Adrenal gland (tissue), 12 donors: ENCODE measurements around the gene FBXL20. TPM values are rescaled to one million over a fixed set of nuclear protein-coding genes. Genes with fewer than 3 reads are reported as not detected.
A peak's percentile ranks its signal among the peaks of the same experiment; 100 is the strongest.

ENCODE experiments used
- DNase-seq, 7 donors: peaks; one replicate each; pipeline ENCODE4 v3.0.0-alpha.2; 2019 to 2020
- H3K27ac ChIP-seq, 5 donors: fragments of 200-600 bp; sonication (generic) in 4 of 5; 1 replicate in 3 of 5; 2 replicates in 2 of 5; pipeline versions ENCODE4 v1.5.1 to v1.8.0; 2016 to 2020; ENCODE audit warnings: mild to moderate bottlenecking in 1 of 5
- H3K27me3 ChIP-seq: fragments of 200-600 bp; 2 replicates; pipeline ENCODE4 v1.8.0; 2021
- H3K36me3 ChIP-seq, 2 donors: fragments of 200-600 bp; replicated peaks in 1 of 2; 1 replicate in 1 of 2; 2 replicates in 1 of 2; pipeline versions ENCODE4 v1.5.1 to v1.8.0; 2018 to 2022
- H3K4me1 ChIP-seq, 2 donors: fragments of 200-600 bp; replicated peaks in 1 of 2; 1 replicate in 1 of 2; 2 replicates in 1 of 2; pipeline versions ENCODE4 v1.5.1 to v1.8.0; 2018 to 2021
- H3K4me3 ChIP-seq, 4 donors: fragments of 200-600 bp; sonication (generic) in 3 of 4; one replicate each; pipeline ENCODE4 v1.5.1; 2016 to 2018
- H3K9me3 ChIP-seq, 3 donors: fragments of 200-600 bp; sonication (generic) in 1 of 3; replicated peaks in 1 of 3; 1 replicate in 2 of 3; 2 replicates in 1 of 3; pipeline versions ENCODE4 v1.5.1 to v1.8.0; 2016 to 2021
- POLR2A ChIP-seq, 2 donors: fragments of 450-650 bp; IDR thresholded peaks; one replicate each; pipeline ENCODE4 v1.6.1; 2017; ENCODE audit warnings: antibody characterized with exemption in 2 of 2, mild to moderate bottlenecking in 2 of 2, moderate library complexity in 1 of 2
- WGBS, 4 donors: extraction: QIAGEN DNeasy Blood & Tissue Kit in 2 of 4; methylation state at CpG; one replicate each; pipeline versions ENCODE4 v1.1.5 to v1.1.7; 2013 to 2017; 5-methylcytosine and 5-hydroxymethylcytosine counted together
- intact Hi-C, 2 donors: fragments of 100-400 bp; cut with DNase I; formaldehyde crosslinking; loops; one replicate each; pipeline versions ENCODE4 v1.14.1 to v1.15.0; 2022 to 2023
- polyA plus RNA-seq, 3 donors: library from polyadenylated mRNA; stranded (reverse); fragments of 200-250 nt in 2 of 3; fragments of 350-450 nt in 1 of 3; fragmentation: Illumina TruSeq in 1 of 3; extraction: RNeasy Lipid Tissue Mini Kit (QIAGEN cat#74804) in 1 of 3; gene quantifications; one replicate each; pipeline ENCODE4 v1.2.3, GENCODE V29; 2013 to 2014
- total RNA-seq, 9 donors: library from RNA; depleted of rRNA in 4 of 9; stranded (reverse); fragments of >200 nt in 4 of 9; fragments of 120-200 nt in 1 of 9; fragmentation: NEBNext Ultra II Directional in 1 of 9; extraction: Animal tissue kit (Norgen Biotek cat#: 25700) in 1 of 9; gene quantifications; one replicate each; pipeline versions ENCODE4 v1.1.0 to v1.2.4, GENCODE V29; 2013 to 2023
- TF ChIP-seq, protein P1 (sequence below), 6 experiments: fragments of 450-650 bp in 4 of 6; fragments of 200-600 bp in 2 of 6; sonication (generic) in 1 of 6; IDR thresholded peaks; 1 replicate in 5 of 6; 2 replicates in 1 of 6; pipeline versions ENCODE4 v1.5.1 to v1.8.0; 2016 to 2021; ENCODE audit warnings: antibody characterized with exemption in 6 of 6, mild to moderate bottlenecking in 2 of 6, moderate library complexity in 1 of 6
- donor health status: healthy with polysubstance abuse.
- donor health status: Bipolar disorder and iron deficiency.
- donor health status: DM: yes; HTN: yes; CAD: no.
- donor health status: DM: no; HTN: no; CAD: no.
- donor health status: DM: no; HTN: no; CAD: no.
- donor health status: DM: yes; HTN: yes; CAD: no.

Gene FBXL20
- total and polyA plus RNA-seq, 12 donors, result 3.7 to 41.5 (median 17.3) TPM

DNA sequence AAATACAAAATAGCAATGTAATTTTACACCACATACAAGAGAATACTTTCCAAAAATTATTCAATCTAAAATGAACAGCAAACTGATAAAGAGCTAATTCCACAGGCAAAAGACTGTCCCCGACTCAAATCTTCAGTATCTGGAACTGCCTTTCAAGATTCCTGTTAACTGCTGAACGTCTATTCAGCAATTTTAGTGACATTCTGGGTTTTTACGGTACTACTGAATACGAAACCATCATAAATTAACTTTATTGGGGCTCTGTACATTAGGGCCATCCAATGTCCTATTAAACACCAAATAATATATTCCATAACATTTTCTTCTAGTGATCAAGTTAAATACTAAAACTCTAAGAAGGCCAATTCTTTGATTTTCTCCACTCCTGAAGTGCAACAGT is 1.6 kb downstream of the FBXL20 start:
- TF ChIP-seq, protein P1, sequence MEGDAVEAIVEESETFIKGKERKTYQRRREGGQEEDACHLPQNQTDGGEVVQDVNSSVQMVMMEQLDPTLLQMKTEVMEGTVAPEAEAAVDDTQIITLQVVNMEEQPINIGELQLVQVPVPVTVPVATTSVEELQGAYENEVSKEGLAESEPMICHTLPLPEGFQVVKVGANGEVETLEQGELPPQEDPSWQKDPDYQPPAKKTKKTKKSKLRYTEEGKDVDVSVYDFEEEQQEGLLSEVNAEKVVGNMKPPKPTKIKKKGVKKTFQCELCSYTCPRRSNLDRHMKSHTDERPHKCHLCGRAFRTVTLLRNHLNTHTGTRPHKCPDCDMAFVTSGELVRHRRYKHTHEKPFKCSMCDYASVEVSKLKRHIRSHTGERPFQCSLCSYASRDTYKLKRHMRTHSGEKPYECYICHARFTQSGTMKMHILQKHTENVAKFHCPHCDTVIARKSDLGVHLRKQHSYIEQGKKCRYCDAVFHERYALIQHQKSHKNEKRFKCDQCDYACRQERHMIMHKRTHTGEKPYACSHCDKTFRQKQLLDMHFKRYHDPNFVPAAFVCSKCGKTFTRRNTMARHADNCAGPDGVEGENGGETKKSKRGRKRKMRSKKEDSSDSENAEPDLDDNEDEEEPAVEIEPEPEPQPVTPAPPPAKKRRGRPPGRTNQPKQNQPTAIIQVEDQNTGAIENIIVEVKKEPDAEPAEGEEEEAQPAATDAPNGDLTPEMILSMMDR (IDR thresholded peaks at IDR 0.05), result no peak
- Histone ChIP-seq H3K27ac (peak overlapping the region in 2 of 5 donors; percentile 86 to 95), H3K4me3 (peak overlapping the region in 1 of 4 donors; percentile 88), H3K27me3 (no peaks in the 10 kb centered on the region), H3K9me3 (no peaks in the 10 kb centered on the region), H3K36me3 (no peaks in the 10 kb centered on the region), H3K4me1 (peaks cover 8 to 33% of the 10 kb centered on the region in 2 donors)
- intact Hi-C loops, result loop anchor here (10.0 kb wide), 1 partner anchor 125 kb away; no protein-coding TSS in a partner anchor
- DNase-seq, result no peak
- 41 to 49% (median 45%) methylated on average over 4 of the region's 4 CpGs for WGBS, 4 donors

DNA sequence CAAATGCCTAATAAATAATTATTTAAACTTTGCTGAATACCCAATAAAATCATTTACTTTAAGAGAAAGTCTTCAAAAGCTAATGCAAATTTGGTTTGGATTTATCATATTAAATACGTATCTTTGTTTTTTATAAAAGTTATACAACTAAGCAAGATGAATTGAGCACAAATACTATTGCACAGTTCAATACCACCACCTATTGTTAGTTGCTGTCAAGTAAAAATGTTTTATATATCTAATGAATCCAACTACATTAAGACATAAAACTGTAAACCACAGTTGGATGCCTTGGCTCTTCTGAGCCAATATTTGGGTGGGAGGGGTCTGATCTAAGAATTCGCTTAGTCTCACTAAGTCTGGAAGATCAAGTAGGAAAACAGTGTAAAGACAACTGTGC is 7.7 kb downstream of the FBXL20 start:
- Histone ChIP-seq H3K4me1 (peaks cover 4 to 21% of the 10 kb centered on the region in 2 donors), H3K36me3 (no peaks in the 10 kb centered on the region), H3K9me3 (no peaks in the 10 kb centered on the region), H3K4me3 (no peak overlapping the region), H3K27ac (no peak overlapping the region), H3K27me3 (no peaks in the 10 kb centered on the region)
- no peak for DNase-seq
- intact Hi-C loops, result no loop called here
- TF ChIP-seq POLR2A (IDR thresholded peaks at IDR 0.05), result no peak
- TF ChIP-seq, protein P1 (IDR thresholded peaks at IDR 0.05), result peak in 2 of 6 experiments; percentile 17 to 19
- WGBS, 4 donors, result 40 to 54% (median 46%) methylated on average over 2 of the region's 2 CpGs

DNA sequence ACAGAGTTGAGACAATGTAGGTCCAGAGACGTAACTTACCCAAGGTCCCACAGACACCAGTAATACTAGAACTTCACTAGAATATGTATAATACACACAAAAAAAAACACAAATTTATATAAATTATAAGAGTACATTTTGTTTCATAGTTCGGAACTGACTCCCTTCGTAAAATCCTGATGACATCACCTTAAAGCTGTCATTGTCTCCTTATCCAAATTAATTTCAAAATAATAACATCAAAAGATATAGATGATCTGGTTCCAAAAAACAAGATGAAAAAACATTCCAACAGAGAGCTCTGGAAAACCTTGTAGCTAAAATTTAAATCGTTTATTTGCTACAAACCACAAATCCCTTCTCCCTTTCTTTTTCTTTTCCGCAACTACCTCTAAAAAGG is 10.0 kb downstream of the FBXL20 start:
- no peaks in the 10 kb centered on the region for H3K9me3 ChIP-seq
- peaks cover 0 to 3% of the 10 kb centered on the region in 2 donors for H3K36me3 ChIP-seq
- peaks cover 4 to 14% of the 10 kb centered on the region in 2 donors for H3K4me1 ChIP-seq
- intact Hi-C loops, result no loop called here
- no peaks in the 10 kb centered on the region for H3K27me3 ChIP-seq
- 79 to 86% (median 82%) methylated on average over 5 of the region's 5 CpGs for WGBS, 4 donors
- DNase-seq, result no peak
- no peak overlapping the region for H3K4me3 ChIP-seq
- H3K27ac ChIP-seq, result no peak overlapping the region
- no peak for TF ChIP-seq POLR2A (IDR thresholded peaks at IDR 0.05)
- TF ChIP-seq, protein P1 (IDR thresholded peaks at IDR 0.05), result no peak

DNA sequence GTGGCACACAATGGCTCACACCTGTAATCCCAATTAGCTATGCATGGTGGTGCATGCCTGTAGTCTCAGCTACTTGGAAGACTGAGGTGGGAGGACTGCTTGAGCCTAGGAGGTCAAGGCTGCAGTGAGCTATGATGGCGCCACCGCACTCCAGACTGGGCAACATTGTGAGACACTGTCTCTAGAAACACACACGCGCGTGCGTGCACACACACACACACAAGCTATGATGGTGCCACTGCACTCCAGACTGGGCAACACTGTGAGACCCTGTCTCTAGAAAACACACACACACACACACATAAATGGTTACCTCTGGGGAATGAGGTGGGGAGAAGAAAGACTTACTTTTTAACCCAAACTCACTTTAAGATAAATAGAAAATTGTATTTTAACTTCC is 16.4 kb downstream of the FBXL20 start:
- peaks cover 4 to 6% of the 10 kb centered on the region in 2 donors for H3K4me1 ChIP-seq
- WGBS, 4 donors, result 94 to 100% (median 97%) methylated on average over 2 to 6 of the region's 6 CpGs
- intact Hi-C loops, result no loop called here
- H3K4me3 ChIP-seq, result no peak overlapping the region
- no peaks in the 10 kb centered on the region for H3K9me3 ChIP-seq
- peaks cover 0 to 3% of the 10 kb centered on the region in 2 donors for H3K36me3 ChIP-seq
- no peaks in the 10 kb centered on the region for H3K27me3 ChIP-seq
- no peak for TF ChIP-seq POLR2A (IDR thresholded peaks at IDR 0.05)
- TF ChIP-seq, protein P1 (IDR thresholded peaks at IDR 0.05), result no peak
- DNase-seq, result no peak
- no peak overlapping the region for H3K27ac ChIP-seq
